Keratinocyte (primary cell): ENCODE data around the gene THBS2.
"Not testable (repeated sequence)": the region's sequence is repeated elsewhere in the genome, so short reads cannot be mapped to it uniquely, and the experiment has no call there.

Source experiments
- CTCF ChIP-seq, 3 experiments: IDR thresholded peaks in 1 of 3; conservative IDR thresholded peaks in 1 of 3; optimal IDR thresholded peaks in 1 of 3; 2 replicates in 2 of 3; 3 replicates in 1 of 3; pipeline versions ENCODE3 to v1.5.1; 2011; ENCODE audit warnings: low read length in 3 of 3, mild to moderate bottlenecking in 3 of 3, moderate library complexity in 2 of 3, control low read depth in 1 of 3, inconsistent platforms in 1 of 3; ENCODE audit not compliant: insufficient read depth in 2 of 3; ENCODE audit errors: extremely low read depth in 1 of 3
- EZH2 ChIP-seq: IDR thresholded peaks from one replicate; pipeline ENCODE4 v1.6.1; 2012; ENCODE audit warnings: inconsistent platforms, mild to moderate bottlenecking, low read length, moderate library complexity

- not testable (repeated sequence) for TF ChIP-seq CTCF (optimal IDR thresholded peaks at IDR 0.05 in 1 of 3, IDR thresholded peaks at IDR 0.05 in 1 of 3, conservative IDR thresholded peaks at IDR 0.05 in 1 of 3; ENCODE audit: extremely low read depth in 1 of 3, insufficient read depth in 2 of 3, low read length in 3 of 3); EZH2
Measured at GRCh38 chr6:169262602-169263001, 9.0 kb upstream of the THBS2 start.
